ENCODE measurements around the gene WDR48. TPM values are rescaled to one million over a fixed set of nuclear protein-coding genes. Genes with fewer than 3 reads are reported as not detected.

The WDR48 gene
- total RNA-seq, 2 experiments from 2014 or later, result 81.2 to 88.6 TPM

GRCh38 chr3:39140341-39140971, 88.6 kb downstream of the WDR48 start:
- peak overlapping the region; percentile 68 for H3K27ac Mint-ChIP-seq
- ChIA-PET CTCF (interaction anchor here (1.3 kb wide), 1 partner anchor 9 kb away, joined by 3 read pairs; no protein-coding TSS in a partner anchor), POLR2A (interaction anchor here (1.4 kb wide), 1 partner anchor 9 kb away, joined by 3 read pairs; no protein-coding TSS in a partner anchor)
- H3K4me1 Mint-ChIP-seq (ENCODE audit: low read depth), result peaks cover 32% of the 10 kb centered on the region
- Histone ChIP-seq H3K36me3 (ENCODE audit: insufficient read depth, low read length) (peaks cover 58% of the 10 kb centered on the region), H3K4me3 (ENCODE audit: low read length) (no peak overlapping the region), H3K9me3 (ENCODE audit: control insufficient read depth in 1 of 2, insufficient read depth in 1 of 2, low read length in 2 of 2) (no peaks in the 10 kb centered on the region), H3K4me1 (ENCODE audit: insufficient read depth, low read length) (peaks cover 21% of the 10 kb centered on the region), H3K27ac (ENCODE audit: low read depth in 1 of 2, low read length in 2 of 2) (no peak overlapping the region), H3K27me3 (ENCODE audit: control insufficient read depth in 1 of 2, insufficient read depth in 2 of 2, low read length in 2 of 2) (no peaks in the 10 kb centered on the region)
- no peak for TF ChIP-seq CTCF (IDR thresholded peaks at IDR 0.05)
- no peaks in the 10 kb centered on the region for H3K9me3 Mint-ChIP-seq
- ATAC-seq (ENCODE audit: poor library complexity), result no peak
- H3K27me3 Mint-ChIP-seq, result no peaks in the 10 kb centered on the region
- DNase-seq, result no peak
- H3K4me3 Mint-ChIP-seq, result peak overlapping the region; percentile 52
- H3K36me3 Mint-ChIP-seq (ENCODE audit: low read depth), result peaks cover 65% of the 10 kb centered on the region
- intact Hi-C loops (cut with DNase I, micrococcal nuclease), result loop anchor here in 1 of 2 experiments (10.0 kb wide), 1 partner anchor 86 kb away; the partner anchor contains the start of genes SCN11A and WDR48

GRCh38 chr3:39141171-39141995, 89.6 kb downstream of the WDR48 start:
- Mint-ChIP-seq H3K9me3 (no peaks in the 10 kb centered on the region), H3K4me3 (peak overlapping the region; percentile 55), H3K36me3 (ENCODE audit: low read depth) (peaks cover 74% of the 10 kb centered on the region), H3K27ac (peak overlapping the region; percentile 68), H3K27me3 (no peaks in the 10 kb centered on the region), H3K4me1 (ENCODE audit: low read depth) (peaks cover 41% of the 10 kb centered on the region)
- DNase-seq (peak in 2 of 14 experiments; percentile 38 to 51), ATAC-seq (ENCODE audit: poor library complexity) (peak; percentile 4)
- no peak overlapping the region for H3K27ac ChIP-seq (ENCODE audit: low read depth in 1 of 2, low read length in 2 of 2)
- no peak for TF ChIP-seq CTCF (IDR thresholded peaks at IDR 0.05)
- H3K4me3 ChIP-seq (ENCODE audit: low read length), result no peak overlapping the region
- peaks cover 27% of the 10 kb centered on the region for H3K4me1 ChIP-seq (ENCODE audit: insufficient read depth, low read length)
- intact Hi-C loops (cut with DNase I, micrococcal nuclease), result loop anchor here in 1 of 2 experiments (10.0 kb wide), 1 partner anchor 87 kb away; the partner anchor contains the start of genes SCN11A and WDR48
- POLR2A ChIA-PET, result interaction anchor here (1.4 kb wide), 1 partner anchor 8 kb away, joined by 3 read pairs; no protein-coding TSS in a partner anchor
- no peaks in the 10 kb centered on the region for H3K9me3 ChIP-seq (ENCODE audit: control insufficient read depth in 1 of 2, insufficient read depth in 1 of 2, low read length in 2 of 2)
- H3K36me3 ChIP-seq (ENCODE audit: insufficient read depth, low read length), result peaks cover 67% of the 10 kb centered on the region
- no peaks in the 10 kb centered on the region for H3K27me3 ChIP-seq (ENCODE audit: control insufficient read depth in 1 of 2, insufficient read depth in 2 of 2, low read length in 2 of 2)
- CTCF ChIA-PET, result interaction anchor here (1.3 kb wide), 1 partner anchor 10 kb away, joined by 3 read pairs; no protein-coding TSS in a partner anchor

- H3K9me3 Mint-ChIP-seq, result no peaks in the 10 kb centered on the region
- no peak for DNase-seq
- Histone ChIP-seq H3K4me1 (ENCODE audit: insufficient read depth, low read length) (peaks cover 34% of the 10 kb centered on the region), H3K36me3 (ENCODE audit: insufficient read depth, low read length) (peaks cover 69% of the 10 kb centered on the region), H3K27ac (ENCODE audit: low read depth in 1 of 2, low read length in 2 of 2) (no peak overlapping the region), H3K4me3 (ENCODE audit: low read length) (no peak overlapping the region), H3K9me3 (ENCODE audit: control insufficient read depth in 1 of 2, insufficient read depth in 1 of 2, low read length in 2 of 2) (no peaks in the 10 kb centered on the region), H3K27me3 (ENCODE audit: control insufficient read depth in 1 of 2, insufficient read depth in 2 of 2, low read length in 2 of 2) (no peaks in the 10 kb centered on the region)
- H3K27me3 Mint-ChIP-seq, result no peaks in the 10 kb centered on the region
- H3K27ac Mint-ChIP-seq, result peak overlapping the region; percentile 68
- peaks cover 81% of the 10 kb centered on the region for H3K36me3 Mint-ChIP-seq (ENCODE audit: low read depth)
- no peak for TF ChIP-seq CTCF (IDR thresholded peaks at IDR 0.05)
- ChIA-PET POLR2A (no interaction called here), CTCF (no interaction called here)
- H3K4me3 Mint-ChIP-seq, result peak overlapping the region; percentile 55
- intact Hi-C loops (cut with DNase I, micrococcal nuclease), result loop anchor here in 1 of 2 experiments (10.0 kb wide), 1 partner anchor 87 kb away; the partner anchor contains the start of genes SCN11A and WDR48
- H3K4me1 Mint-ChIP-seq (ENCODE audit: low read depth), result peaks cover 48% of the 10 kb centered on the region
- no peak for ATAC-seq (ENCODE audit: poor library complexity)
Measured at GRCh38 chr3:39142067-39142466, 90.3 kb downstream of the WDR48 start.

All from CD4-positive, alpha-beta T cell (primary cell).